GM06990 (cell line): ENCODE results near the gene SMARCC1.

Source experiments
- DNase-seq: peaks from one replicate; pipeline ENCODE4 v3.0.0-alpha.2; 2011; ENCODE audit not compliant: insufficient read length; ENCODE audit errors: extremely low read depth
- H3K27me3 ChIP-seq: replicated peaks from 2 replicates; pipeline ENCODE4 v1.6.0; 2011; ENCODE audit warnings: low read length; ENCODE audit not compliant: control insufficient read depth, insufficient read depth
- H3K36me3 ChIP-seq: 2 replicates; pipeline ENCODE4 v1.5.1; 2011; ENCODE audit warnings: low read length; ENCODE audit not compliant: control insufficient read depth, insufficient read depth
- H3K4me3 ChIP-seq: replicated peaks from 2 replicates; pipeline ENCODE4 v1.5.1; 2011; ENCODE audit warnings: low read depth, mild to moderate bottlenecking, control low read depth, low read length
- CTCF ChIP-seq: IDR thresholded peaks from 2 replicates; pipeline ENCODE4 v1.5.1; 2011; ENCODE audit warnings: low read length, control low read depth, mild to moderate bottlenecking, inconsistent platforms; ENCODE audit not compliant: insufficient read depth, poor library complexity, severe bottlenecking

SMARCC1 gene

GRCh38 chr3:47571391-47572175 is 210.1 kb downstream of the SMARCC1 start:
- TF ChIP-seq CTCF = no peak
- H3K4me3 ChIP-seq = no peak overlapping the region
- H3K27me3 ChIP-seq = no peaks in the 10 kb centered on the region; the same call in none of the 2 replicates
- no peak for DNase-seq
- H3K36me3 ChIP-seq = no peaks in the 10 kb centered on the region

DNA sequence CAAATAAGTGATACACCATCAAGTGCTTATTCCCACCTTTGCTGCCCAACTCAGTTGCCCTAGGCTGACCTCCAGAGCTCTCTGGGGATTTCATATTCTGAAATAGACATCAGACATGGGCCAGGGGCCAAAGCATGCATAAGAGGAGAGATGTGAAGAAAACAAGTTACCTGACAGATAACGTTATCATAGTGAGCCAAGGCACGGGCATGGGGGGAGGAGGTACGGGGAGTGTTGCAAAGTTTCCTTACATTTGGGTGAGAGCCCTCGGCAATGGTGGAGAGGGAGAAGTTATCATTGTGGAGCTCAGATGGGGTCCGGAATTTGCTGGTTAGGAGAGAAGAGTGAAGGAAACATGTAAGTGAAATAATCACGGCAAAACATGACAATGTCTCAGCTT is 212.8 kb downstream of the SMARCC1 start:
- no peak for DNase-seq
- Histone ChIP-seq H3K27me3 (no peaks in the 10 kb centered on the region; the same call in none of the 2 replicates), H3K4me3 (no peak overlapping the region), H3K36me3 (no peaks in the 10 kb centered on the region)
- no peak for TF ChIP-seq CTCF

DNA sequence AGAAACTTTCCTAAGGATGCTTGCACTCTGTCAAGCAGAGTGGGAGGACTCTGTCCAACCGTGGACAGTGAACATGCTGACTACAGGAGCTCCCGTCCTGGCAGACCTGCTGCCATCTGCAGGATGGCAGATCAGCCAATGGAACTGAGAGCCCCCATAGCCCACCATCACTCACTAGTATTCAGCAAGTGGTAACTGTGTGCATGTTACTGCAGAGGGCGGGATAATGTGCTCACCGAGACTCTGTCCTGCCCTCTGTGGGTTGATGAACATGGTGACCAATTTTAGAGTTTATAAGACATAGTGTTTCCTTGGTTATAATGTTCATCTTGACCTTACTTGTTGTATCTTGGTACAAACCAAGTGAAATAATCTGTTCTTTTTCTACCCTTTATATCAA is 214.5 kb downstream of the SMARCC1 start:
- Histone ChIP-seq H3K27me3 (no peaks in the 10 kb centered on the region; the same call in none of the 2 replicates), H3K4me3 (no peak overlapping the region), H3K36me3 (no peaks in the 10 kb centered on the region)
- DNase-seq = no peak
- no peak for TF ChIP-seq CTCF

- Histone ChIP-seq H3K36me3 (no peaks in the 10 kb centered on the region), H3K4me3 (no peak overlapping the region), H3K27me3 (no peaks in the 10 kb centered on the region; the same call in none of the 2 replicates)
- DNase-seq = no peak
- TF ChIP-seq CTCF = no peak
Measured at GRCh38 chr3:47566667-47567066, 215.0 kb downstream of the SMARCC1 start.

GRCh38 chr3:47565734-47566550 is 215.8 kb downstream of the SMARCC1 start:
- Histone ChIP-seq H3K36me3 (no peaks in the 10 kb centered on the region), H3K4me3 (no peak overlapping the region), H3K27me3 (no peaks in the 10 kb centered on the region; the same call in none of the 2 replicates)
- no peak for TF ChIP-seq CTCF
- no peak for DNase-seq
